IMR-90 (cell line): Measurements from ENCODE around the gene CHAT. TPM values are rescaled to one million over a fixed set of nuclear protein-coding genes. Genes with fewer than 3 reads are reported as not detected.

Experiments
- ATAC-seq: fragments of 200-7000 bp; cut with Tn5 transposase; 2 replicates; pipeline ENCODE4 v1.9.1; 2020; ENCODE audit warnings: low read depth, mild to moderate bottlenecking, moderate library complexity
- BruUV-seq: library from RNA; stranded (reverse); fragments of 400-500 nt; replicated peaks from 2 replicates; lab custom pipeline; 2021; lab: Mats Ljungman, UMichigan
- CTCF ChIA-PET: fragments of 300-600 bp; formaldehyde crosslinking; extraction: SDS; loops from one replicate; lab custom pipeline; 2021; ENCODE audit warnings: antibody characterized with exemption; lab: Yijun Ruan, JAX
- POLR2A ChIA-PET: fragments of 300-600 bp; sonication (Branson Sonifier 250); formaldehyde crosslinking; loops from one replicate; lab custom pipeline; 2022; ENCODE audit warnings: antibody characterized with exemption; ENCODE audit not compliant: unreplicated experiment; lab: Charles Lee
- DNase-seq: peaks from one replicate; pipeline ENCODE4 v3.0.0; 2013
- H2AFZ ChIP-seq: replicated peaks from 2 replicates; pipeline ENCODE3; 2013; ENCODE audit warnings: low read length, mild to moderate bottlenecking; ENCODE audit not compliant: poor library complexity
- H2AK5ac ChIP-seq: 2 replicates; pipeline ENCODE4 v1.6.1; 2013; ENCODE audit warnings: low read depth, low read length, inconsistent platforms
- H2AK9ac ChIP-seq: replicated peaks from 2 replicates; pipeline ENCODE3; 2013; ENCODE audit warnings: mild to moderate bottlenecking, low read depth, low read length, moderate library complexity; ENCODE audit not compliant: poor library complexity
- H2BK120ac ChIP-seq: 2 replicates; pipeline ENCODE4 v1.6.1; 2013; ENCODE audit warnings: low read depth, low read length, inconsistent platforms
- H2BK15ac ChIP-seq: 3 replicates; pipeline ENCODE4 v1.6.1; 2013; ENCODE audit warnings: low read depth, low read length, inconsistent platforms
- H2BK20ac ChIP-seq: 2 replicates; pipeline ENCODE4 v1.6.1; 2013; ENCODE audit warnings: low read depth, mild to moderate bottlenecking, inconsistent platforms, low read length, moderate library complexity
- H2BK5ac ChIP-seq: 2 replicates; pipeline ENCODE4 v1.6.1; 2013; ENCODE audit warnings: mild to moderate bottlenecking, low read depth, low read length, inconsistent platforms; ENCODE audit not compliant: poor library complexity, severe bottlenecking
- H3K14ac ChIP-seq: replicated peaks from 2 replicates; pipeline ENCODE4 v1.6.1; 2013; ENCODE audit warnings: low read depth, low read length, inconsistent platforms
- H3K18ac ChIP-seq: 2 replicates; pipeline ENCODE4 v1.6.1; 2013; ENCODE audit warnings: low read depth, low read length, control low read depth
- H3K23ac ChIP-seq: 2 replicates; pipeline ENCODE4 v1.6.1; 2013; ENCODE audit warnings: low read depth, low read length, inconsistent platforms
- H3K27ac ChIP-seq: 2 replicates; pipeline ENCODE4 v1.5.1; 2013; ENCODE audit warnings: mild to moderate bottlenecking, control low read depth, low read length; ENCODE audit not compliant: insufficient read depth
- H3K27me3 ChIP-seq: 2 replicates; pipeline ENCODE4 v1.6.1; 2013; ENCODE audit warnings: low read length; ENCODE audit not compliant: control insufficient read depth, insufficient read depth
- H3K36me3 ChIP-seq: 2 replicates; pipeline ENCODE4 v1.6.1; 2013; ENCODE audit warnings: low read length, mixed read lengths; ENCODE audit not compliant: control insufficient read depth, insufficient read depth
- H3K4ac ChIP-seq: 2 replicates; pipeline ENCODE4 v1.6.1; 2013; ENCODE audit warnings: low read depth, low read length, inconsistent platforms
- H3K4me1 ChIP-seq: 2 replicates; pipeline ENCODE4 v1.6.1; 2013; ENCODE audit warnings: low read length, mixed read lengths; ENCODE audit not compliant: control insufficient read depth, insufficient read depth
- H3K4me2 ChIP-seq: 2 replicates; pipeline ENCODE4 v1.6.1; 2013; ENCODE audit warnings: low read depth, mild to moderate bottlenecking, control low read depth, low read length, moderate library complexity
- H3K4me3 ChIP-seq: 2 replicates; pipeline ENCODE4 v1.5.1; 2013; ENCODE audit warnings: low read depth, mild to moderate bottlenecking, control low read depth, low read length, moderate library complexity; ENCODE audit not compliant: insufficient read depth
- H3K56ac ChIP-seq: 2 replicates; pipeline ENCODE4 v1.6.1; 2013; ENCODE audit warnings: low read length, inconsistent platforms; ENCODE audit not compliant: insufficient read depth; ENCODE audit errors: extremely low read depth
- H3K79me1 ChIP-seq, 2 experiments: 2 replicates each; pipeline ENCODE4 v1.6.1; 2013; ENCODE audit warnings: low read length in 2 of 2, inconsistent platforms in 1 of 2, low read depth in 1 of 2
- H3K9ac ChIP-seq: 2 replicates; pipeline ENCODE4 v1.6.1; 2013; ENCODE audit warnings: low read depth, low read length, control low read depth
- H3K9me1 ChIP-seq: 2 replicates; pipeline ENCODE4 v1.6.1; 2013; ENCODE audit warnings: low read length, inconsistent platforms; ENCODE audit not compliant: insufficient read depth
- H3K9me3 ChIP-seq: 2 replicates; pipeline ENCODE4 v1.6.1; 2013; ENCODE audit warnings: low read length; ENCODE audit not compliant: control insufficient read depth, insufficient read depth
- H4K20me1 ChIP-seq: 2 replicates; pipeline ENCODE4 v1.6.1; 2013; ENCODE audit warnings: low read length, inconsistent platforms; ENCODE audit not compliant: insufficient read depth
- H4K5ac ChIP-seq: 2 replicates; pipeline ENCODE4 v1.6.1; 2013; ENCODE audit warnings: mild to moderate bottlenecking, low read depth, low read length, control low read depth
- H4K8ac ChIP-seq, 2 experiments: 2 replicates each; pipeline ENCODE4 v1.6.1; 2013; ENCODE audit warnings: low read depth in 2 of 2, low read length in 2 of 2, control low read depth in 1 of 2, inconsistent platforms in 1 of 2
- H4K91ac ChIP-seq: 2 replicates; pipeline ENCODE4 v1.6.1; 2013; ENCODE audit warnings: low read depth, low read length, inconsistent platforms; ENCODE audit not compliant: insufficient read depth
- BHLHE40 ChIP-seq: fragments of 150-350 bp; IDR thresholded peaks from 2 replicates; pipeline ENCODE4 v1.6.1; 2016; ENCODE audit warnings: mild to moderate bottlenecking, low read depth, low read length
- CEBPB ChIP-seq: IDR thresholded peaks from 2 replicates; pipeline ENCODE4 v1.6.1; 2012; ENCODE audit warnings: low read depth, low read length, improper control_type of control experiment
- CHD1 ChIP-seq: IDR thresholded peaks from 2 replicates; pipeline ENCODE4 v1.6.1; 2012; ENCODE audit warnings: low read depth, low read length, improper control_type of control experiment
- CTCF ChIP-seq: conservative IDR thresholded peaks from 2 replicates; pipeline ENCODE4 v1.5.1; 2012; ENCODE audit warnings: mild to moderate bottlenecking, low read depth, low read length, improper control_type of control experiment
- FOS ChIP-seq: fragments of 150-350 bp; IDR thresholded peaks from 2 replicates; pipeline ENCODE4 v1.6.1; 2016; ENCODE audit warnings: low read depth, low read length
- MAFK ChIP-seq: IDR thresholded peaks from 2 replicates; pipeline ENCODE4 v1.6.1; 2012; ENCODE audit warnings: low read depth, low read length, improper control_type of control experiment
- MAZ ChIP-seq: IDR thresholded peaks from 2 replicates; pipeline ENCODE4 v1.6.1; 2012; ENCODE audit warnings: low read depth, mild to moderate bottlenecking, low read length, improper control_type of control experiment, moderate library complexity, borderline replicate concordance
- MXI1 ChIP-seq: IDR thresholded peaks from 2 replicates; pipeline ENCODE4 v1.6.1; 2012; ENCODE audit warnings: low read depth, mild to moderate bottlenecking, low read length, moderate library complexity, borderline replicate concordance
- NFE2L2 ChIP-seq: fragments of 150-350 bp; IDR thresholded peaks from 2 replicates; pipeline ENCODE4 v1.6.1; 2016; ENCODE audit warnings: low read depth, mild to moderate bottlenecking, low read length
- RAD21 ChIP-seq: IDR thresholded peaks from 2 replicates; pipeline ENCODE4 v1.6.1; 2012; ENCODE audit warnings: low read length, improper control_type of control experiment
- RCOR1 ChIP-seq: IDR thresholded peaks from 2 replicates; pipeline ENCODE4 v1.6.1; 2012; ENCODE audit warnings: mild to moderate bottlenecking, low read length, improper control_type of control experiment; ENCODE audit not compliant: insufficient replicate concordance
- RFX5 ChIP-seq: IDR thresholded peaks from 2 replicates; pipeline ENCODE4 v1.8.0; 2012; ENCODE audit warnings: low read depth, mild to moderate bottlenecking, low read length, moderate library complexity
- USF2 ChIP-seq: fragments of 150-350 bp; IDR thresholded peaks from 2 replicates; pipeline ENCODE4 v1.6.1; 2017; ENCODE audit warnings: mild to moderate bottlenecking, antibody characterized with exemption, low read length, low read depth
- WGBS, 2 experiments: methylation state at CpG; one replicate each; pipeline versions ENCODE4 v1.1.5 to v1.1.7; 2013; ENCODE audit warnings: missing lambda C conversion rate in 2 of 2; ENCODE audit not compliant: insufficient read length in 1 of 2; ENCODE audit errors: extremely low coverage in 2 of 2; 5-methylcytosine and 5-hydroxymethylcytosine counted together
- dilution Hi-C: fragments of 300-500 bp; cut with HindIII; formaldehyde crosslinking; loops from one replicate; pipeline ENCODE4 v1.14.3; 2018; ENCODE audit warnings: low sequenced_read_pairs; ENCODE audit not compliant: unreplicated experiment
- in situ Hi-C: fragments of 300-500 bp; cut with MboI; formaldehyde crosslinking; loops from 3 replicates; pipeline ENCODE4 v1.14.3; 2019; ENCODE audit warnings: low sequenced_read_pairs, inconsistent platforms, mixed read lengths
- intact Hi-C: fragments of 100-400 bp; cut with micrococcal nuclease; formaldehyde crosslinking; loops from 2 replicates; pipeline ENCODE4 v1.10.0; 2022
- polyA plus RNA-seq, 3 experiments: library from polyadenylated mRNA; depleted of rRNA; stranded (reverse); fragments of >200 nt; gene quantifications; 2 replicates each; pipeline ENCODE4 v1.2.3, GENCODE V29; 2012; ENCODE audit warnings: low replicate concordance in 1 of 3
- total RNA-seq: library from RNA; depleted of rRNA; stranded (reverse); fragments of >200 nt; gene quantifications from 2 replicates; pipeline ENCODE4 v1.2.3, GENCODE V29; 2012
- TF ChIP-seq, protein P1 (sequence below): fragments of 150-350 bp; IDR thresholded peaks from 2 replicates; pipeline ENCODE4 v1.6.1; 2016; ENCODE audit warnings: low read depth, mild to moderate bottlenecking, low read length, moderate library complexity, borderline replicate concordance

The CHAT gene
- total and polyA plus RNA-seq, 2 of the 4 experiments (the other 2 are of a cell fraction), result not detected

DNA sequence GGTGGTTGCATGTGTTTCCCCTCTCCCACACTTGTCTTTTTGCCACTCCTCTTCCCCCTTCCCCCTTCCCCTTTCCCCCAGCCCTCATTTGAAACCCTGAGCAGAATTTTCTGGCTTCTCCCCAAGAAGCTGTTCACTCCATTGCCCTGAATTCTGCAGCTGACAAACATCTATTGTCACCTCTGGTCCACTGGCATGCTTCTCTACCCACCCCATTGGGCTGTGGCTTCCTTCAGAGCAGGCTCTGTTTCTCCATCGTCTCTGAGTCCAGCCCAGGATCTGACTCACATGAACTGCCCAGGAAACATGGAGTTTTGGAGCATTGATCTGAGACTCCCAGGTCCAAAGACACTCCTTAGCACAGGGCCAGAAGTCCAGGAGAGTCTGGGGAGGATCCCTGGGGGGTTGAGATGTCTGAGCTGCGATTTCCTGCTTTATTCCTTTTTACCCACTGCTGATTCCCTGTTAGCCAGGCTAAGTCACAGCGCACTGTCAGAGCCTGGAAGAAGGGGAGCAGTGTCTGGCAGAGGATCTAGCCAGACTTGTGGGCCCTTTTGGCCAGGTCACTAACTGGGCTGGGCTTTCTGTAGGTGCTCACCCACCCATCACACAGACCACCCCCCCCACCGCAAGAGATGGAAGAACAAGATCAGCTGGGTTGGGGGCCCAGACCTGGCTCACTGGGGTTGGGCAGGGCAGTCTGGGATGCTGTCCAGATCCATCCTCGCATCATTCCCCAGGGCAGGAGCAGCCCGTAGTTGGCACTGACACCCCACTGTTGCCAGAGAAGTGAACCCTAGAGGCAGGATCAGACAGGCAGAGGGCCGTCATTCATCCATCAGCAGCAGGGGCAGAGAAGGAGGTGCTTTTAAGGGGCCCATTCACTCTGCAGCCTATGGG, 3.5 kb downstream of the CHAT start:
- Histone ChIP-seq H2AFZ (no peak overlapping the region), H3K79me1 (no peaks in the 10 kb centered on the region), H2AK9ac (no peak overlapping the region), H3K4ac (no peak overlapping the region), H3K56ac (no peak overlapping the region), H4K5ac (no peak overlapping the region), H3K23ac (no peak overlapping the region), H2BK15ac (no peak overlapping the region), H4K20me1 (no peaks in the 10 kb centered on the region), H3K4me3 (no peak overlapping the region), H4K91ac (no peak overlapping the region), H4K8ac (no peak overlapping the region), H2BK20ac (no peak overlapping the region), H3K9me1 (no peaks in the 10 kb centered on the region), H3K27me3 (peaks cover 69% of the 10 kb centered on the region), H3K18ac (no peak overlapping the region), H3K14ac (no peak overlapping the region), H3K9ac (no peak overlapping the region), H3K9me3 (peaks cover under 1% of the 10 kb centered on the region; the same call in 1 of the 2 replicates), H2BK120ac (no peak overlapping the region), H2BK5ac (no peak overlapping the region), H2AK5ac (no peak overlapping the region), H3K27ac (no peak overlapping the region), H3K36me3 (no peaks in the 10 kb centered on the region), H3K4me2 (no peak overlapping the region), H3K4me1 (no peaks in the 10 kb centered on the region)
- no TSS peak for BruUV-seq
- no peak for DNase-seq
- CTCF ChIA-PET, result no interaction called here
- WGBS, 2 experiments, result no CpG with 5 or more reads among the region's 7 CpGs
- ATAC-seq, result no peak
- in situ Hi-C loops, result no loop called here
- dilution Hi-C loops, result no loop called here
- POLR2A ChIA-PET, result interaction anchor here (0.6 kb wide), 1 partner anchor 11 kb away, joined by 3 read pairs; no protein-coding TSS in a partner anchor
- intact Hi-C loops, result no loop called here
- no peak for TF ChIP-seq RCOR1
- TF ChIP-seq CEBPB, result no peak
- TF ChIP-seq USF2, result no peak
- TF ChIP-seq RFX5, result no peak
- TF ChIP-seq, protein P1, sequence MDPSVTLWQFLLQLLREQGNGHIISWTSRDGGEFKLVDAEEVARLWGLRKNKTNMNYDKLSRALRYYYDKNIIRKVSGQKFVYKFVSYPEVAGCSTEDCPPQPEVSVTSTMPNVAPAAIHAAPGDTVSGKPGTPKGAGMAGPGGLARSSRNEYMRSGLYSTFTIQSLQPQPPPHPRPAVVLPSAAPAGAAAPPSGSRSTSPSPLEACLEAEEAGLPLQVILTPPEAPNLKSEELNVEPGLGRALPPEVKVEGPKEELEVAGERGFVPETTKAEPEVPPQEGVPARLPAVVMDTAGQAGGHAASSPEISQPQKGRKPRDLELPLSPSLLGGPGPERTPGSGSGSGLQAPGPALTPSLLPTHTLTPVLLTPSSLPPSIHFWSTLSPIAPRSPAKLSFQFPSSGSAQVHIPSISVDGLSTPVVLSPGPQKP, result no peak
- no peak for TF ChIP-seq NFE2L2
- TF ChIP-seq MAZ, result no peak
- no peak for TF ChIP-seq MXI1
- TF ChIP-seq FOS, result no peak
- no peak for TF ChIP-seq MAFK
- no peak for TF ChIP-seq RAD21
- TF ChIP-seq BHLHE40, result no peak
- TF ChIP-seq CTCF, result no peak
- no peak for TF ChIP-seq CHD1
